ENCODE measurements around the gene PRM1.

PRM1 gene

GRCh38 chr16:11241480-11242204 lies 39.5 kb downstream of the PRM1 start:
- DNase-seq (ENCODE audit: insufficient read length, low spot score) (no peak), FAIRE-seq (no peak)
- TF ChIP-seq, protein P1, sequence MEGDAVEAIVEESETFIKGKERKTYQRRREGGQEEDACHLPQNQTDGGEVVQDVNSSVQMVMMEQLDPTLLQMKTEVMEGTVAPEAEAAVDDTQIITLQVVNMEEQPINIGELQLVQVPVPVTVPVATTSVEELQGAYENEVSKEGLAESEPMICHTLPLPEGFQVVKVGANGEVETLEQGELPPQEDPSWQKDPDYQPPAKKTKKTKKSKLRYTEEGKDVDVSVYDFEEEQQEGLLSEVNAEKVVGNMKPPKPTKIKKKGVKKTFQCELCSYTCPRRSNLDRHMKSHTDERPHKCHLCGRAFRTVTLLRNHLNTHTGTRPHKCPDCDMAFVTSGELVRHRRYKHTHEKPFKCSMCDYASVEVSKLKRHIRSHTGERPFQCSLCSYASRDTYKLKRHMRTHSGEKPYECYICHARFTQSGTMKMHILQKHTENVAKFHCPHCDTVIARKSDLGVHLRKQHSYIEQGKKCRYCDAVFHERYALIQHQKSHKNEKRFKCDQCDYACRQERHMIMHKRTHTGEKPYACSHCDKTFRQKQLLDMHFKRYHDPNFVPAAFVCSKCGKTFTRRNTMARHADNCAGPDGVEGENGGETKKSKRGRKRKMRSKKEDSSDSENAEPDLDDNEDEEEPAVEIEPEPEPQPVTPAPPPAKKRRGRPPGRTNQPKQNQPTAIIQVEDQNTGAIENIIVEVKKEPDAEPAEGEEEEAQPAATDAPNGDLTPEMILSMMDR (IDR thresholded peaks at IDR 0.05; ENCODE audit: insufficient read depth, missing control alignments), result no peak

DNA sequence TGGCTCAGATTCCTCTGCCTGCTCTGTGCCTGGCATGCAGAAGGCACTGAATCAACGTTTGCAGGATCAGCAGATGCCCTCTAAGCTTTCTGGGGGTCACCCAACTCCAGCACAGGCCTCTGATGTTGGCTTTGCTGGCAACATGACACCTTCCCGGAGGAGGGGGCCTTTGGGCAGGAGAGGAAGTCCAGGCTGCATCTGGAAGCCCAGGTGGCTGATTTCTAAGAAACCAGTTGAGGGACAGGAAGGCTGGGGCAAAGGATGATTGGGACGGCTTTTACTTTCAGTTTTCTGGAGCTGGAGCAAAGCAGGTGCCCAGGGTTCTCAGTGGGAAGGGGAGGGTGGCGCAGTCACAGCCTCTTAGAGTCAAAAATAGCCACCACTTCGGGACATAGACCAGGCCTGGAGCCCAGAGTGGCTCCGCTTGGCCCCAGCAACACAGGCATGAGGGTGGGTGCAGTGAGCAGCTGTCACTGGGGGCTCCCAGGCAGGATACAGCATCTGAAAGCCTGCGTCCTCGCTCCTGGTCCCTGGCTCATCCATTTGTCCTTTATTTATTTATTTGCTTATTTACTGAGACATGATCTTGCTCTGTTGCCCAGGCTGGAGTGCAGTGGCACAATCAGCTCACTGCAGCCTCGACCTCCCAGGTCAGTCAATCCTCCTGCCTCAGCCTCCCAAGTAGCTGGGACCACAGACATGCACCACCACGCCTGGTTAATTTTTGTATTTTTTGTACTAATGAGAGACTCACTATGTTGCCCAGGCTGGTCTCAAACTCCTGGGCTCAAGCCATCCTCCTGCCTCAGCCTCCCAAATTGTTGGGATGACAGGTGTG lies 40.3 kb downstream of the PRM1 start:
- no peak for FAIRE-seq

DNA sequence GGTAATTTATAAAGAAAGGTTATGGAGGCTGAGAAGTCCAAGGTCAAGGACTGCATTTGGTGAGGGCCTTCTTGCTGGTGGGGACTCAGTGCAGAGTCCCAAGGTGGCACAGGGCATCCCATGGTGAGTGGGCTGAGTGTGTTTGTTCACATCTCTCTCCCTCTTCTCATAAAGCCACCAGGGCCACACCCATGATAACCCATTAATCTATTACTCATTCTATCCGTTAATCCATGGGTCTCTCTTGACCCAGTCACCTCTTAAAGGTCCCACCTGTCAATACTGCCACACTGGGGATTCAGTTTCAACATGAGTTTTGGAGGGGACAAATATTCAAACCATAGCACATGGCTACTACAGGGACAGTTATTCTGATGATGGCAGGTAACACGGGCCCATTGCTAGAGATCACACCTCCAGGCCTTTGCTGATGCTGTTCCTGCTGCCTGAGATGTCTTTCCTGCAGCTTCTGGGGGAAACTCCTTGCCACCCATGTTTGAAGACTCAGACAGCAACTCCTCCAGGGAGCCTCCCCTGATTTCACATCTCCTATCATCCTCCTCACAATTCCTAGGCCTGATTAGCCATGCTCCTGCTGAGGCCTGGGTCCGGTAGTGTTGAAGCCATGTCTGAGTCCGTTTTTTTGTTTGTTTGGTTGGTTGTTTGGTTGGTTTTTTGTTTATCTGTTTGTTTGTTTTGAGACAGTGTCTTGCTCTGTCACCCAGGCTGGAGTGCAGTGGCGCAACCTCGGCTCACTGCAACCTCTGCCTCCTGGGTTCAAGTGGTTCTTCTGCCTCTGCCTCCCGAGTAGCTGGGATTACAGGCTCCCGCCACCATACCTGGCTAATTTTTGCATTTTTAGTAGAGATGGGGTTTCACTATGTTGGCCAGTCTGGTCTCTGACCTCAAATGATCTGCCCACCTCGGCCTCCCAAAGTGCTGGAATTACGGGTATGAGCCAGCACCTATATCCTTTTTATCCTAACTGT lies 41.2 kb downstream of the PRM1 start:
- DNase-seq (ENCODE audit: insufficient read length, low spot score) (no peak), FAIRE-seq (no peak)

More for the DNA sequence above, 40.3 kb downstream of the PRM1 start:
- no peak for DNase-seq (ENCODE audit: insufficient read length, low spot score)
- TF ChIP-seq, protein P1 (IDR thresholded peaks at IDR 0.05; ENCODE audit: insufficient read depth, missing control alignments), result no peak

GRCh38 chr16:11238272-11239202 lies 42.6 kb downstream of the PRM1 start:
- TF ChIP-seq, protein P1 (IDR thresholded peaks at IDR 0.05; ENCODE audit: insufficient read depth, missing control alignments), result no peak
- DNase-seq (ENCODE audit: insufficient read length, low spot score) (no peak), FAIRE-seq (no peak)

More for the DNA sequence above, 41.2 kb downstream of the PRM1 start:
- TF ChIP-seq, protein P1 (IDR thresholded peaks at IDR 0.05; ENCODE audit: insufficient read depth, missing control alignments), result no peak

GRCh38 chr16:11236461-11237254 lies 44.5 kb downstream of the PRM1 start:
- no peak for DNase-seq (ENCODE audit: insufficient read length, low spot score)
- TF ChIP-seq, protein P1 (IDR thresholded peaks at IDR 0.05; ENCODE audit: insufficient read depth, missing control alignments), result no peak

More at GRCh38 chr16:11236461-11237254, 44.5 kb downstream of the PRM1 start:
- no peak for FAIRE-seq

All from D721Med (cell line).